WI38 (cell line): ENCODE results near the gene DCC.

ENCODE experiments used
- H3K4me3 ChIP-seq: 2 replicates; pipeline ENCODE4 v1.5.1; 2011; ENCODE audit warnings: low read depth, mild to moderate bottlenecking, control low read depth, low read length
- TF ChIP-seq, protein P1 (sequence below): IDR thresholded peaks from 2 replicates; pipeline ENCODE4 v1.5.1; 2012; ENCODE audit warnings: low read depth, mild to moderate bottlenecking, control low read depth, low read length

DCC gene

DNA sequence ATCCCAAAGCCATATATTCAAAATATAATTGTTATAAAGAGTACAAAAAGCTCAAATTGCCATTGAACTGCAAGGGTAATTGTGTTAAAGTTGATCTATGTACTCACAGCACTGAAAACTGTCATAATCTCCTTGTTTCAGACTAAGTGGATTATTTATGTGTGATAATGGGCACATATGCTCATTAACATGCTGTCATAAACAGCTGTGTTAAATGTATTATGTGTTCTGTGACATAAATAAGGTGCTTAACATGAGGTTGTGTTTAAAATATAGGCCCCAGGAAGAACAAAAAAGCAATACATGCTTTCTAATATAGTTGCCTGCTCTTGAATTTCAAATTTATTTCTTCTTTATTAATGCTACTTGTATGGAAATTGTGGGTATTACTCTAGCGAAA is 409.5 kb downstream of the DCC start:
- TF ChIP-seq, protein P1, sequence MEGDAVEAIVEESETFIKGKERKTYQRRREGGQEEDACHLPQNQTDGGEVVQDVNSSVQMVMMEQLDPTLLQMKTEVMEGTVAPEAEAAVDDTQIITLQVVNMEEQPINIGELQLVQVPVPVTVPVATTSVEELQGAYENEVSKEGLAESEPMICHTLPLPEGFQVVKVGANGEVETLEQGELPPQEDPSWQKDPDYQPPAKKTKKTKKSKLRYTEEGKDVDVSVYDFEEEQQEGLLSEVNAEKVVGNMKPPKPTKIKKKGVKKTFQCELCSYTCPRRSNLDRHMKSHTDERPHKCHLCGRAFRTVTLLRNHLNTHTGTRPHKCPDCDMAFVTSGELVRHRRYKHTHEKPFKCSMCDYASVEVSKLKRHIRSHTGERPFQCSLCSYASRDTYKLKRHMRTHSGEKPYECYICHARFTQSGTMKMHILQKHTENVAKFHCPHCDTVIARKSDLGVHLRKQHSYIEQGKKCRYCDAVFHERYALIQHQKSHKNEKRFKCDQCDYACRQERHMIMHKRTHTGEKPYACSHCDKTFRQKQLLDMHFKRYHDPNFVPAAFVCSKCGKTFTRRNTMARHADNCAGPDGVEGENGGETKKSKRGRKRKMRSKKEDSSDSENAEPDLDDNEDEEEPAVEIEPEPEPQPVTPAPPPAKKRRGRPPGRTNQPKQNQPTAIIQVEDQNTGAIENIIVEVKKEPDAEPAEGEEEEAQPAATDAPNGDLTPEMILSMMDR, result no peak
- no peak overlapping the region for H3K4me3 ChIP-seq

DNA sequence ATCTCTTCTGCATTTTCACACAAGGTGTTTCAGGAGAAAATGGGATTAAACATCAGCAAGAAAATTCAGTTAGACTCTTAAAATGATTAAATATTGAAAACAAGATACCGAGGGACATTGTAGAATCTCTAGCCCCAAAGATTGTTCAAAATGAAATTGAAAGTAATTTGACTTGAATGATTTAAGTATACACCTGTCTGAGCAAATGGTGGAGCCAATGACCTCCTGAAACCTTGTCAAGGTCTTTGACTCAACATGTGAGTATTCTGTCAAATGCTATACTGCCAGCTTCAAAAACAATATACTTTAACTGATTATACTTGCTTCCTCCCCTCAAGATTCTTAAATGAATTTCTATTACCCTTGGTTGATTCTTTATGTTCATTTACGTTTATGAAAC is 411.0 kb downstream of the DCC start:
- no peak overlapping the region for H3K4me3 ChIP-seq
- TF ChIP-seq, protein P1, result no peak

DNA sequence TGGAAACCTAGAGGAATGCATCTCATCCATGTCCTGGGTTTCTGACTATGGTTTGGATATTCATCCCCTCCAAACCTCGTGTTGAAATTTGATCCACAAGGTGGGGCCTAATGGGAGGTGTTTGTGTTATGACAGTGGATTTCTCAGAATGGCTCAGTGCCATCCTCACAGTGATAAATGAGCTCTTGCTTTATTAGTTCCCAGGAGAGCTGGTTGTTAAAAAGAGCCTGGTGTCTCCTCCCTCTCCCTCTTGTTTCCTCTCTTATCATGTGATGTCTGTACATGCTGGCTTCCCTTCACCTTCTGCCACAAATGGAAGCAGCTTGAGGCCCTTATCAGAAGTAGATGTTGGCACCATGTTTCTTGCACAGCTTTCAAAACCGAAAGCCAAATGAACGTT is 424.3 kb downstream of the DCC start:
- TF ChIP-seq, protein P1, result no peak
- H3K4me3 ChIP-seq, result no peak overlapping the region

DNA sequence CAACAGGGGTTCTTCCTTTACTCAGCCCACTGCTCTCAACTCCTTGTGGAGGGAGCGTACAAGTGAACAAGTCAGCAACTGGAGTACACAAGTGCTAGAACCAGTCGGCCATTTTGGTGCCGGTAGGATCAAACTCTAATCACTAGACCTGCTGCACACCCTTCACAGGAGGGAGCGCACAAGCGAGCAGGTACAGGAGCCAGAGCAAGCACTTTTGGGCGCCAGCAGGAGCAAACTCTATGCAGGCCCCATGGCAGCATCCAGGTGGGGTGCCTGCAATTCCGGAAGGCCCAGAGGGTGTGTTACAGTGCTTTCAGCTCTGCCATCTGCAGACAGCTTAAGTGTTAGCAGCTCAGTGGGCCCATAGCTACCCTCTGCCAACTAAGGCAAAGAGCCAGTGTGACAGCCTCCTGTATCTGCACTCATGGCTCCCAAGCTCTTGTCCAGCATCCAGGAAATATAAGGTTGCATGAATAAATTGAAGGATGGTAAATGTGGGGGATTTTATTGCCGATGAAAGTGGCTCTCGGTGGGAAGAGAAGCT is 426.1 kb downstream of the DCC start:
- TF ChIP-seq, protein P1, result no peak

DNA sequence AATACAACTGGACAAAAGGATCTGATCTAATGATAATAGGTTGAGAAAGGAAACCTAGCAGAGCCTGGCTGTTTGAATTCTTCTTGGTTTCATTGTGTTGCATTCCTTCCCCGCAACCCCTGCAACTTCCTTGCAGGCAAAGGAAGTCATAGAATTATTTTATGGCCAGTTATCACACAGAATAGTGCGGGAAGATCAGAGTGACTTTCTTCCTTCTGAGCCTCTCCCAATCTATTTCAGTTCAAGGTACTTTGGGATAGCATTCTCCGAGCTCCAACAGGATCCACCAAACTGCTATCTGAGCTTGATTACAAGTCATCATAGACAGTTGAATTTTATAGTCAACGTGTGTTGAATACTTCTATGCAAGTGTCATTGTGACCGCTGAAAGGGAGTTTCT is 441.1 kb downstream of the DCC start:
- TF ChIP-seq, protein P1, result no peak
- H3K4me3 ChIP-seq, result no peak overlapping the region

More for the DNA sequence above, 426.1 kb downstream of the DCC start:
- no peak overlapping the region for H3K4me3 ChIP-seq

DNA sequence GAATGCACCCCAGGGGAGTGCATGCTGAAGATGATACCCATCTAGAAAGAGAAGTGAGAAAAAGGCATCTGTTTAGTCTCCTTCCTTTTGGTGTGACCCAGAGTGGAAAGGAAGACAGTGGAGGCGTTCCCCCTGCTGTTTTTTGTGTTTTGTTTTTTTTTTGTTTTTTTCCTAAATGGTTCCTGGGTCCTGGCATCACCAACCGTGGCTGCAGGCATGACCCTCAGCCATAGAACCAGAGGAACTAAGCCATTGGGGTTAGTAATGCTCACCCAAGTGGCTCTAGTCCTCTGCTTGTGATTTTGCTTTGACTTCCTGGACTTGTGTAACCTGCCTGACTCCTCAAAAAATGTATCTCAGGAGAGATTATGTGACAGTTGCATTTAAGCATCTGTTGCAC is 451.3 kb downstream of the DCC start:
- H3K4me3 ChIP-seq, result no peak overlapping the region
- TF ChIP-seq, protein P1, result no peak

DNA sequence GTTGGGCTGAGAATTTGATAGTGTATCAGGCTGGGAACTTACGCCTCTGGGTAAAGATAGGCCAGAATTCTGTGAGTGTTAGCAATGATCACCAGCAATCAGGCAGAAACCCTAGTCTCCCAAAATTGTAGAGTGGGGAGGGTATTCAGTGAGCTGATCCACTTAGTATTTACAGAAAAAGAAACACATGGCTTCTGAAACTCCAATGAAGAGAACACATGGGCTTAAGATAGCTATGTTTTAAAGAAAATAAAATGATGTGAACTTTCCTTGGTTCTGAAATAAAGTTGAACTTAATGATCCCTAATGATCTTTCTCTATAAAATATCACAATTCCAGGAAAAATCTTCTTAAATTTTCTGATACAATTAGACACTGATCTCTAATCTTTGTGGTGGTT is 472.8 kb downstream of the DCC start:
- TF ChIP-seq, protein P1, result no peak
- no peak overlapping the region for H3K4me3 ChIP-seq
